Posterior vena cava (tissue), 2 donors: Measurements from ENCODE around the gene CYP2A7. TPM values are rescaled to one million over a fixed set of nuclear protein-coding genes. Genes with fewer than 3 reads are reported as not detected.
"Not testable (repeated sequence)": the region's sequence is repeated elsewhere in the genome, so short reads cannot be mapped to it uniquely, and the experiment has no call there.

ENCODE experiments used
- DNase-seq: peaks from one replicate; pipeline ENCODE4 v3.0.0-alpha.2; 2020; ENCODE audit warnings: low spot score
- intact Hi-C, 2 donors: fragments of 100-400 bp; cut with DNase I; formaldehyde crosslinking; loops; one replicate each; pipeline versions ENCODE4 v1.14.1 to v1.14.2; 2022 to 2023
- total RNA-seq, 2 donors: library from RNA; stranded (reverse); fragmentation: NEBNext Ultra II Directional; extraction: Animal tissue kit (Norgen Biotek cat#: 25700); gene quantifications; one replicate each; pipeline ENCODE4 v1.2.1, GENCODE V29; 2021
- donor health status: DM: yes; HTN: yes; CAD: no.
- donor health status: DM: yes; HTN: yes; CAD: no.

The CYP2A7 gene
- total RNA-seq, 2 donors from 2014 or later = not detected

- DNase-seq, intact Hi-C loops: not testable (repeated sequence)
Measured at GRCh38 chr19:40850277-40850676, 31.8 kb downstream of the CYP2A7 start, which contains the start of gene CYP2A6. TSS of gene CYP2A6 (minus strand) at chr19:40850447. CDS start at chr19:40850426, 21 bp downstream.

GRCh38 chr19:40846722-40847121, 35.3 kb downstream of the CYP2A7 start:
- intact Hi-C loops, DNase-seq: not testable (repeated sequence)

DNA sequence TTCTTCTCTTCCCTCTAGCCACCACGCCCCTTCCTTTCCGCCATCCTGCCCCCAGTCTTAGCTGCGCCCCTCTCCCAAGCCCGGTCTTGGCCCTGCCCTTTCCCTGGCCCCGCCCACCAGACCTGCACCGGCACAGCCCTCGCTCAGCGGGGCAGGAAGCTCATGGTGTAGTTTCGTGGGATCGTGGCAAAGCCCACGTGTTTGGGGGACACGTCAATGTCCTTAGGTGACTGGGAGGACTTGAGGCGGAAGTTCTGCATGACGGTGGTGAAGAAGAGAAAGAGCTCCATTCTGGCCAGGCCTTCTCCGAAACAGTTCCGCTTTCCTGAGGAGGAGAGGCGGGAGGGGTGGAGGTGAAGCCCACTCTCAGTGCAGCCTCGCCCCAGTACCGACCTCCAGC, 38.4 kb downstream of the CYP2A7 start:
- intact Hi-C loops, DNase-seq: not testable (repeated sequence)

DNA sequence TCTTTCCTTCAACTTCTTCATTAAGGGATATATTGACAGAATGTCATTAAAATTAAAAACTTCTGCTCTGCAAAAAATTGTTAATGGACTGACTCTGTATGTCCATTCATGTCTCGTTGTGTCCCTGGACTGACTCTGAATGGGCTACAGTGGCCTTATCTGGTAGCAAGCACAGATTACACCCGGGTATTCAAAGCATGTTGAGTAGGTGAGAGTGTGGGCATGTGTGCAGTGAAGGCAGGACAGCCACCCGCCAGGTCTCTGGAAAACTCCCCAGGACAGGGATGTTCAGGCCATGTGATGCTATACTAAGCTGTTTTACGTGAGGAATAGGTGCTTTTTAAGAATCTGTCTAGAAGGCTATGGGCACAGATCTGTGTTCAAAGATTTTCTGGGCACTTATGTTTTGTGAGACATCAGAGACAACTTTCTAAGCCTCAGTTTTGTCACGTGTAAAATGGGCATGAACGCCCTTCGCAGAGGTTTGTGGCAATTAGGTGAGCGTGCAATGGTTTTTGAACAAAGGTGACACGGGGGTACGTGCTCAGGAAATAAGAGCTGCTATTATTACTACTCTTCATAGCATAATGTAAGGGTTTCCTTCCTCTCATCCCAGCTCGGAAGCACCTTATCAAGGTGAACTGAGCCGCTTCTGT, 38.9 kb downstream of the CYP2A7 start:
- intact Hi-C loops, DNase-seq: not testable (repeated sequence)

DNA sequence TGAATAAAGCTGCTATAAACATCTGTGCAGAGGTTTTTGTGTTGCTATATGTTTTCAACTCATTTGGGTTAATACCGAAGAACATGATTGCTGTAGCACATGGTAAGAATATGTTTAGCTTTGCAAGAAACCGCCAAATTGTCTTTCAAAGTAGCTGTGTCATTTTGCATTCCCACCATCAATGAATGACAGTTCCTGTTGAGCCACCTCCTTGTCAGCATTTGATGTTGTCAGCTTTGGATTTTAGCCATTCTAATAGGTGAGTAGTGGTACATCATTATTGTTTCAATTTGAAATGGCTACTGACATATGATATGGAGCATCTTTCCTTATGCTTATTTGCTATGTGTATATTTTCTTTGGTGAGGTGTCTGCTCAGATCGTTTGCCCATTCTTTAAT, 40.0 kb downstream of the CYP2A7 start:
- intact Hi-C loops, DNase-seq: not testable (repeated sequence)

DNA sequence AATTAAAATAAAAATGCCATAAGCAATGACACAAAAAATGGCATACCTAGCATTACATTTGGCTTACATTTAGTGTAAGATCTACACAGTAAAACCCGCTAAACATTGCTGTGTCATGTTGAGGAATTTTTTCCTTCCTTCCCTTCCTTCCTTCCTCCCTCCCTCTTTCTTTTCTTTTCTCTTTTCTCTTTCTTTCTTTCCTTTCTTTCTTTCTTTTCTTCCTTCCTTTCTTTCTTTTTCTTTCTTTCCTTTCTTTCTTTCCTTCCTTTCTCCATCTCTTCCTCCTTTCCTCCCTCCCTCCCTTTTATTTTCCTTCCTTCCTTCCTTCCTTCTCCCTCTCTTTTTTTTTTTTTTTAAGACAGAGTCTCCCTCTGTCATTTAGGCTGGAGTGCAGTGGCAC, 43.6 kb downstream of the CYP2A7 start:
- intact Hi-C loops = not testable (repeated sequence)

DNA sequence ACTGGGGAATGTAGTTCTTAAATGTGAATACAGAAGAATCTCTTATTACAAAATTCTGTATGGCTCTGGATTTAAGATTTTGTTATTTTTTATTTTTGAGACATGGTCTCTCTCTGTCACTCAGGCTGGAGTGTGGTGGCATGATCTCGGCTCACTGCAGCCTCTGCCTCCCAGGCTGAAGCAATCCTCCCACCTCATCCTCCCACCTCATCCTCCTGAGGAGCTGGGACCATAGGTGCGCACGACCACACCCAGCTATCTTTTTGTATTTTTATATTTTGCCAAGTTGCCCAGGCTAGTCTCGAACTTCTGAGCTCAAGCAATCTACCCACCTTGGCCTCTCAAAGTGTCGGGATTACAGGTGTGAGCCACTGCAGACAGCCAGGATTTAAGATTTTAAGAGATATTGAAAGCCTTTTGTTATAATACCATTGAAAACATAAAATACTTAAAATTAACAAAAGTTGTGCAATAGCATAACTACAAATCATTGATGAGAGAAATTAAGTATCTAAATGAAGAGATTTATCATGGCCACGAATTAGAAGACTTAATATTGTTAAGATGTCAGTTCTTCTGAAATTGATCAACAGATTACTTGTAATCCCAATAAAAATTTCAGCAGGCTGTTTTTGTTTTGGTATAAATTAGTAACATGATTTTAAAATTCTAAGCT, 45.1 kb downstream of the CYP2A7 start:
- no peak for DNase-seq
- intact Hi-C loops = no loop called here

More for the DNA sequence above, 43.6 kb downstream of the CYP2A7 start:
- not testable (repeated sequence) for DNase-seq

DNA sequence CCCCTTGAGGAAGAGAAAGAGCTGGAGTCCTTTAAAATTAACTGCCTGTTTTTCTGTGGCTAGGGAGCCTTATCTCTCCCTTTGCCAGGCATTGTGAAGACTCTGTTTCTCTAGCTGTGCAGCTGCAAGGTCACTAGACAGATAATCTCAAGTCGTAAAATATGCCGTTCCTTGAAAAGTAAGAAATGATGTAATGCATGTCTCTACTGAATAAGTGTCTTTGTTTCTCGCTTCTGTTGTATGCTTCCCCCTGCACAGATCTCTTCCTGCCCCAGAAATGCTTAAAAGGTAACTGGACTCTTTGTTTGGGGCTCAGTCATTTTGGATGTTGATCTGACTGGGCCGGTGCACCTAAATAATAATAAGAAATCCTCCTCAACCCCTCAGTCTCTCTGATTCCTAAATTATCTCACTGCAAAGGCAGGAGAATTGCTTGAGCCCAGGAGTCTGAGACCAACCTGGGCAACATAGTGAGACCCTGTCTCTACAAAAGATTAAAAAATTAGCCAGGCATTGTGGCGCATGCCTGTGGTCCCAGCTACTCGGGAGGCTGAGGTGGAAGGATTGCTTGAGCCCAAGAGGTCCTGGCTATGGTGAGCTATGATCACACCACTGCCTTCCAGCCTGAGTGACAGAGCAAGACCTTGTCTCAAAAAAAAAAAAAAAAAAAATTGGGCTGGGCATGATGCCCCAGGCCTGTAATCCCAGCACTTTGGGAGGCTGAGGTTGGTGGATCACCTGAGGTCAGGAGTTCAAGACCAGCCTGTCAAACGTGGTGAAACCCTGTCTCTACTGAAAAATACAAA, 48.1 kb downstream of the CYP2A7 start:
- intact Hi-C loops, DNase-seq: not testable (repeated sequence)

DNA sequence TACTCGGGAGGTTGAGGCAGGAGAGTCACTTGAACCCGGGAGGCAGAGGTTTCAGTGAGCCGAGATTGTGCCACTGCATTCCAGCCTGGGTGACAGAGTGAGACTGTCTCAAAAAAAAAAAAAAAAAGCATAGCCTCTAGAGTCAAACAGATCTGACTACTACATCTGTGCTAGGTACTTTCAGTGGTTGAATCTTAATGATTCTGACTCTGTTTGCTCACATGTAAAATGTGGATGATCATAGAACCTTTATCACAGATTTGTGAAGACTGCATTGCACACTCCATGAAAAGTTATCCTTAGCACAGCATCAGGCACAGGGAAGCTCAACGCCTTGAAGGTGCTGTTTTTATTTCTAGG, 49.6 kb downstream of the CYP2A7 start:
- DNase-seq, intact Hi-C loops: not testable (repeated sequence)

- intact Hi-C loops = no loop called here
- DNase-seq = no peak
Measured at GRCh38 chr19:40831502-40832430, 50.3 kb downstream of the CYP2A7 start.

DNA sequence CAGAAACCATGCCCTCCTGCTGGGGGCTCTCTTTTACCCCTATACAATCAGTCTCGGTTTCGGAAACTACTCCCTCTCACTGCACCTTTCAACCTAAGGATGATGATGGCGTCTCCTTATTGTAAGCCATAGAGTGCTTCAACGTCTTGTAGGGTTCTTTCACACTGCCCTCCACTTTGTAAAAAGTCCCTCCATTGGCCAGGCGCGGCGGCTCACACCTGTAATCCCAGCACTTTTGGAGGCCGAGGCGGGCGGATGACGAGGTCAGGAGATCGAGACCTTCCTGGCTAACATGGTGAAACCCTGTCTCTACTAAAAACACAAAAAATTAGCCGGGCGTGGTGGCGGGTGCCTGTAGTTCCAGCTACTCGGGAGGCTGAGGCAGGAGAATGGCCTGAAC, 51.3 kb downstream of the CYP2A7 start:
- DNase-seq, intact Hi-C loops: not testable (repeated sequence)

- DNase-seq = no peak
- intact Hi-C loops = no loop called here
Measured at GRCh38 chr19:40829205-40829604, 52.8 kb downstream of the CYP2A7 start.

DNA sequence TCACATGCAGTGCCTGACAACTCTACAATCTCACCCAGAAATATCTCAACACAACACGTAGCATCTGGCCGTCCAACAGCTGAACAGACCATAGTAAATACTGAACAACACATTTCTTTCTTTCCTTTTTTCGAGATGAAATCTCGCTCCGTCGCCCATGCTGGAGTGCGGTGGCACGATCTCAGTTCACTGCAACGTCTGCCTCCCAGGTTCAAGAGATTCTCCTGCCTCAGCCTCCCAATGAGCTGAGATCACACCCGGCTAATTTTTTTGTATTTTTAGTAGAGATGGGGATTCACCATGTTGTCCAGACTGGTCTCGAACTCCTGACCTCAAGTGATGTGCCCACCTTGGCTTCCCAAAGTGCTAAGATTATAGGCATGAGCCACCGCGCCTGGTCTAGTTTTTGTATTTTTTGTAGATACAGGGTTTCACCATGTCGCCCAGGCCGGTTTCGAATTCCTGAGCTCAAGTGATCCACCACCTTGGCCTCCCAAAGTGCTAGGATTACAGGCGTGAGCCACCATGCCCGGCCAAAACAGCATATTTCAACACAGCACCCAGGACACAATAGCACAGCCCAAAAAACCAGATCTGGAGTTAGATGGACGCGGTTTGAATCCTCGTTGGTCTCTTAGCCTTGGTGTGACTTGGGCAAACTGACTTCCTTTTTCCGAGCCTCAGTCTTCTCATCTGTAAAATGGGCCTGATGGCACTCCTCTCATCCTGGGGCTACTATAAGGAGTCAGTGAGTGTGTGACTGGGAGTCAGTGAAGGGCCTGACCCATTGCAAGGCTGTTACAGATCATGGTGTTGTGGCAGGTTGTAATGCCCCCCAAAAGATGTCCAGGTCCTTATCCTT, 54.4 kb downstream of the CYP2A7 start:
- DNase-seq = no peak
- intact Hi-C loops = no loop called here

DNA sequence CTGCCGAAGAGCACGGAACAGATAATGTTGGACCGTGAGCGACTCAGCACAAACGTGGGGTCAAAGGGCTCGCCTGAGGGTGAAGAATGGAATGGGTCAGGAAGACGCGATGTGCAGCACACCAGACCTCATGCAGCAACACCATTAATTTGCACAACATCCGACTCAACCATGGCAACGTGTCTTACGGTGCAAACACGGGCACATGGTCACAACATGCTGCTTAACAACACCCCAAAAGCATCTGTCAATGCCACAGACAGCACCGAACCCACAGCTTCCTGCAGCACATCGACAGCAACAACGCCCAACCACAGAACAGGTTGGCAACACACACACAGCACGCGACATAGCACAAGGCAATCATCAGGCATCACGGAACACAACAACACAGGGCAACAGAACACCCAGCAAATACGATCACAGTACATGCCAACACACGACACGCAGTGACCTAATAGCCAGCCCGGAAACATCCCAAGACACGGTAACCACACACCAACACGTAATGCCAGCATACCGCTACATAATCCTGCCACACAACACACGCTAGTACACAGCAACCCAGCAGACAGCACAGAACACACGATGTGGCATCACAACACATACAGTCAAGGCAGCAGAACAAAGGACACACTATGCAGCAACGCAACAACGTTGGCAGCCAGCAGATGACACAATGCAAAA, 55.2 kb downstream of the CYP2A7 start:
- DNase-seq, intact Hi-C loops: not testable (repeated sequence)

DNA sequence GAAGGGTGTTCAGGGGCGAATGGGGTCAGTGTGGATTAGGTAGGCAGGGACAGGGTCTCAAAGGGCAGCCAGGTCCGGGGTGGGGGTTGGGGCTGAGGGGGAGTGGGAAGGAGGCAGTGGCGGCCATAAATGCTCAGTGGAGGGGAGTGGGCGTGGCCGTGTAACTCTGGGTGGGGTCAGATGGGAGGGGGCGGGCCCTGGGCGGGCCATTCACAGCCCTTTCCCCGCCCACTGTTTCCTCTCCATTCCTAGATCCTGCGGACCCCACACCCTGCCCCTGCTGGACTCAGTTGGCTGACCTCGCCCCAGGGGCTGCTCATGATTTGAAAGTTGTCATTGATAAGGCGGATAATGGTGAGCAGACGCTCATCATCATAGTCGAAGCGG, 55.7 kb downstream of the CYP2A7 start:
- intact Hi-C loops, DNase-seq: not testable (repeated sequence)

DNA sequence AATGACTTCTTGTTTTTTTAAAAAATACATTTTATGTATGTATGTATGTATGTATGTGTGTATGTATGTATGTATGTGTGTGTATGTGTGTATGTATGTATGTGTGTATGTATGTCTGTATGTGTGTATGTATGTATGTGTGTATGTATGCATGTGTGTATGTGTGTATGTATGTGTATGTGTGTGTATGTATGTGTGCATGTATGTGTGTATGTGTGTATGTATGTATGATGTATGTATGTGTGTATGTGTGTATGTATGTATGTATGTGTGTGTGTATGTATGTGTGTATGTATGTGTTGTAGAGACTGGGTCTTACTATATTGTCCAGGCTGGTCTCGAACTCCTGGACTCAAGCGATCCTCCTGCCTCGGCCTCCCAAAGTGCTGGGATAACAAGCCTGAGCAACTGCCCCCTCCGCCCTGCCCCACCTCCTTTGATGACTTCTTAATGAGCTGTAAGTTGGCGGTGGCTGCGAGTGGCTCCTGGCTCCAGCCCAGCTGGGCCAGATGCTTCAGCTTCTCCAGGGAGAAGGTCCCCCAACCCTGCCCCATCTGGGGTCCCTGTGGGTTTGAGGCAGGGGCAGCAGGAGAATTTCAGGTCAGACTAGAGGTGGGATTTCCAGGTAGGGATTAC, 56.5 kb downstream of the CYP2A7 start:
- DNase-seq = not testable (repeated sequence)

More for the DNA sequence above, 56.5 kb downstream of the CYP2A7 start:
- intact Hi-C loops = not testable (repeated sequence)
